ENCODE measurements around the gene SH3GL2.
A peak's percentile ranks its signal among the peaks of the same experiment; 100 is the strongest.

The SH3GL2 gene

DNA sequence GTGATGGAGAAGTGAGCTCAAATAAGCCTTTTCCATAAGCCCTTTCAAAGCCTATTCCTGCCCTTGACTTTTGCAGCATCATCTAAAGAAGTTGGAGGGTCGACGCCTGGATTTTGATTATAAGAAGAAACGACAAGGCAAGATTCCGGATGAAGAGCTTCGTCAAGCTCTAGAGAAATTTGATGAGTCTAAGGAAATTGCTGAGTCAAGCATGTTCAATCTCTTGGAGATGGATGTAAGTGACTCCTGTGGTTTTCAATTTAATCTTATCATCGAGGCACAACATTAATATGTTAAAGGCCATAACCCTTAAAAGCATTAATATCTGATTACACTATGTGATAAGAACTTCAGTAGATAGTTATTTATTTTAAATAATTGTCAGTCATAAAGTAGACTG lies 210.4 kb downstream of the SH3GL2 start:
- DNase-seq (ENCODE audit: low read depth, low spot score) = no peak

DNA sequence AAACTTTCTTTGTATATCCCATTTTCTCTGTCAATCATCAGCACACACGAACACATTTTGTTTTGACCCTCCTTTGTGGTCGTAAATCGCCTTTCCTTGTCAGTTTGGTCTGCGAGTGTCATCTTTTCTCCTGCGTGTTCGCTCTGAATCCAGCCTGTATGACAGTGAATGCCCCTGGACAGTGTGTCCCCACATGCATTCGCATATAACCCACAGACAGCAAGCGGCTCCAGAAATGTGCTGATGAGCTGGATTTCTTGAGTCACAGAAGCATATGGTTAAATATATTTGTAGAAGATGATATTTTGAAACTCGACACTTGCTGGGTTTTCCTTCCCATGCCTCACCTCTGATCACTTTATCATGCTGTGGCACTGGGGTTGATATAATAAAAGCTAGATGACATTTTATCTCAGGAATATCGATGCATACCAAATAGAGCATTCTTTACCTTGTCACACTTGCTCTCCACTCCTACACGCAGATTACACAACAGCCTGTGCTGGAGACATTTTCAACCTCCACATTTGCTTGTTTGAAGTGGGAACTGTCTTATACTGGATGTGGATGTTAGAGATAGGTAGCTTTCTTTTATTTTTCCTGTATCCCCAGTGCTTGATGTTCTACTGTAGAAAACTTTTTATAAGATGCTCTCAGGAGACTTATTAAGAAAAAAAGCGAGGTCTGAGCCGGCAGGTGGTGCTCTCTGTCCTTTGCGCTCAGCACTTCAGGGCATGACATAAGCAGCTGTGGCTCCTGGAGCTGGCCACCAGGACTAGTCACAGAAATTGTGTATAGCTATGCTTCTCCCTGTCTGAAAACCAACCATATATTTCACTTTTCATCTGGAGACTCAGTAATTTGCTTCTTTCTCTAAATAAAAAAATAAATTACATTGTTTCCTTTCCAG lies 215.1 kb downstream of the SH3GL2 start:
- H3K4me3 ChIP-seq (ENCODE audit: low read length) = no peak overlapping the region
- DNase-seq (ENCODE audit: low read depth, low spot score) = no peak

More for the DNA sequence above, 210.4 kb downstream of the SH3GL2 start:
- H3K4me3 ChIP-seq (ENCODE audit: low read length) = no peak overlapping the region

DNA sequence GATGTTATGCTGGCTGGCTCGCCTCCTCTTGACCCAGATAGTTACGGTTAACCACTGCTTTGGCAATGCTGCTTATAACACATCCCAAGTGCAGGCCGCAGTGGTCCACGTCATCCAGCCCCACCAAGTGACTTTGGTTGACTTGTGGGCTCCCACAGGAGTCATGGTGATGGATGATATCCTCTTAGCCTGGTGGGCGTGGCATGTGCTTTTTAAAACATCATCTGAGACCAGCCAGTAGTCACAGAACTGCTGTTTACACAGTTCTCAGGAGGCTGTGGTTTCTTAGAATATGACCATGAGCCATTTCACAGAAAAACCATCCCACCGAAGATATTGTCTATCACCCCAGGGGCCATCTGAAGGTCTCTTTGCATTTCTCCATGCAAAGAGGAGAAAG lies 216.9 kb downstream of the SH3GL2 start:
- no peak overlapping the region for H3K4me3 ChIP-seq (ENCODE audit: low read length)
- no peak for DNase-seq (ENCODE audit: low read depth, low spot score)

DNA sequence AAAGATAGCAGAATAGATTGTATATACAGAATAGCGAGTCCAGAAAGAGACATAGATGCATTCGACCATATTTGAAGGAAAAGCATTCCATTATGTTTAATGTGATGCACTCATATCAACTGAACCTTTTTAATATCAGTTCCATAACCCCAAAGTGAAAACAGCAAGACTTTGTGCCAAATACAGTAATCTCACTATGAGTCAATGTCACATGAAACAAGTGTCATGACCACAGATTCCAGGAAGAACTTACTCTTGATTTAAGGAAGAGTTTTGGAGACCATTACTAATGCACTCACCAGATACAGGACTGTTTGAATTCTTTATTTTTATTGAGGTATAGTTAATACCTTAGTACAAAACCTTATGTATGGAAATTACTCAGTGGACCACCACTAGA lies 220.5 kb downstream of the SH3GL2 start:
- H3K4me3 ChIP-seq (ENCODE audit: low read length) = no peak overlapping the region
- DNase-seq (ENCODE audit: low read depth, low spot score) = no peak

DNA sequence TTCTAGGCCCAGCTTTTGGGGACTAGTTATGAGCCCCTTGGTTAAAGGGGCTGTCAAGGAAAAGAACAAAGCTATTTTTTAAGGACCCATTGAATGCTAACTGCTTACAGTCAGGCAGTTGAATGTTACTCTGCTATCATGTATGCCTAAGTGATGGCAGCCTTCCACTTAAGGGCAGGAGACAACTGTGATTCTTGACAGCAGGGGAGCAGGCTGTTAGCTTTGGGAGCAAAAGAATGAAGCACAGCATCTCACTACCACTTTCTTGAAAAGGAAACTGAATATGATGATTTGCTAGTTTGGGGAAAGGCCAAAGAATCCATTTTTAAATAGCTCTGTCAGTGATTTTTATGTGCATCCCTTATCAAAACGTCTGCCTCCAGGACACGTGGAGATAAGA lies 221.6 kb downstream of the SH3GL2 start:
- no peak overlapping the region for H3K4me3 ChIP-seq (ENCODE audit: low read length)
- no peak for DNase-seq (ENCODE audit: low read depth, low spot score)

DNA sequence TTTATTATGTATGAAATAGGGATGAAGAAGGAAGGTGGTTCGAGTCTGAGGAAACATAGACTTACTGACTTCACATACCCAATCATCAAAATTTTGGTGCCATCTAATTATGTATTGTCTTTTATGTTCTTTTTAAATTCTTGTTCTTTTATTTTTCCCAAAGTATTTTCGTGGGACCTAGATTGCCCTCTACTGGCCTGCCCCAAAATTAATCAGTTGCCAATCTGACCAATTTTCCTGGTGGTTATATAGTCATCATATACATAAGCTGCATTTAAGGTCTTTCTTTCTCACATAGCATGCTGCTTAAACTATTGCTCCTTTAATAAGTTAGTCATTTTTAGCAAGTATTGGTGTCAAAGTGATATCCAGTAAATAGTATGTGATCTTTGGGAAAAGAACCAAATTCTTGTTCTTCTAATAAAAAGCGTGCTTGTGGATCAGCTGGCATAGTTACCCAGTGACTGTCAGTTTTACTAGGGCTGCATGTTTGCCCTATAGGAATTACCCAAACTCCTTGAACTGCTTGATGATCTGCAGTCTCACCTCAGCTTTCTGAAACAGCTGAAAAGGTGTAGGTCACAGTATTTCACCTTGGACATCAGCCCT lies 223.5 kb downstream of the SH3GL2 start:
- H3K4me3 ChIP-seq (ENCODE audit: low read length) = no peak overlapping the region
- peak; percentile 6 for DNase-seq (ENCODE audit: low read depth, low spot score)

DNA sequence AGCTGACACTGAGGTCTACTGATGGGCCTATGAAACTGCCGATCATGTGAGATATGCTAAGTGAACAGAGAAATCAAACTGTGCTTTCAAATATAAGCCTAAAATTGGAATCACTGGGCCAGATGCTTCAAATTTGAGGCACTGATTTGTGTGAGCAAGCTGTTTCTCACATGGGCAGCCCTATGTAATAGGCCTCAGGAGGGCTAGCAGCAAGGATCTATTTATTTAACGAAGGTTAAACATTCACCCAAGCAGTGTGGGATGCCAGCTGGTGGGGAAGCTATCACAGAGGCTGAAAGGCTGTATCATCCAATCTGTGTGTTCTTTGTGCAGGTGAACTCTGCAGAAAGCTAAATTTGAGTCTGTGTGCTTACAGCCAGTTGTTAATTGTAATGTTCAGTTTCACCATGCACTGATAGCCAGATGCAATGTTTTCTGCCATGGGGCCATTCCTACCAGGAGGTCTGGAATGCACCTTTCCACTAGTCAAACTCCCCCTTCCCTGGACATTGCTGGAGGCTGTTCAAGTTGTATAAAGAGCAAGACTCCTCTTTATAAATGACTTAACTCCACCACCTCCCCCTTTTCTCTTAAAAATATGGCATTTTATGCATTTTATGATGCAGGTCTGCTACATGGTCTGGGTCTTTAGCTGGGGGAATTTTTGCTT lies 228.9 kb downstream of the SH3GL2 start:
- H3K4me3 ChIP-seq (ENCODE audit: low read length) = no peak overlapping the region

DNA sequence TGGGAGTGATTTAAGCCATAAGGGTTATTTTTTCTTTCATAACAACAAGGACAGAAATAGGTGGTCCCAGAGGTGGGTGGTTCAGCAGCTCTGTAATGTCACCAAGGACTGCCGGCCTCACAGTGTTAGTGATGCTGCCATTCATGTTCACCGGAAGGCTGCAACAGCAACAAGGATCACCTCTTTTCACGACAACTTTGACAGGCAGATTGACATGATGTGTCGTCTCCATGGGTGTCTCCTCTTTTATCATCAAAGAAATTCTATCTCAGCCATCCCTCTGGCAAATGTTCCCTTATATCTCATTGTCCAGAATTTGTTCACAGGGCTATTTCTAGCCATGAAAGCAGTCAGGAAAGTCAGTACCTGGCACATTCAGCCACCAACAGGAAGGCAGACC lies 231.5 kb downstream of the SH3GL2 start:
- DNase-seq (ENCODE audit: low read depth, low spot score) = no peak
- H3K4me3 ChIP-seq (ENCODE audit: low read length) = no peak overlapping the region

More for the DNA sequence above, 228.9 kb downstream of the SH3GL2 start:
- no peak for DNase-seq (ENCODE audit: low read depth, low spot score)

DNA sequence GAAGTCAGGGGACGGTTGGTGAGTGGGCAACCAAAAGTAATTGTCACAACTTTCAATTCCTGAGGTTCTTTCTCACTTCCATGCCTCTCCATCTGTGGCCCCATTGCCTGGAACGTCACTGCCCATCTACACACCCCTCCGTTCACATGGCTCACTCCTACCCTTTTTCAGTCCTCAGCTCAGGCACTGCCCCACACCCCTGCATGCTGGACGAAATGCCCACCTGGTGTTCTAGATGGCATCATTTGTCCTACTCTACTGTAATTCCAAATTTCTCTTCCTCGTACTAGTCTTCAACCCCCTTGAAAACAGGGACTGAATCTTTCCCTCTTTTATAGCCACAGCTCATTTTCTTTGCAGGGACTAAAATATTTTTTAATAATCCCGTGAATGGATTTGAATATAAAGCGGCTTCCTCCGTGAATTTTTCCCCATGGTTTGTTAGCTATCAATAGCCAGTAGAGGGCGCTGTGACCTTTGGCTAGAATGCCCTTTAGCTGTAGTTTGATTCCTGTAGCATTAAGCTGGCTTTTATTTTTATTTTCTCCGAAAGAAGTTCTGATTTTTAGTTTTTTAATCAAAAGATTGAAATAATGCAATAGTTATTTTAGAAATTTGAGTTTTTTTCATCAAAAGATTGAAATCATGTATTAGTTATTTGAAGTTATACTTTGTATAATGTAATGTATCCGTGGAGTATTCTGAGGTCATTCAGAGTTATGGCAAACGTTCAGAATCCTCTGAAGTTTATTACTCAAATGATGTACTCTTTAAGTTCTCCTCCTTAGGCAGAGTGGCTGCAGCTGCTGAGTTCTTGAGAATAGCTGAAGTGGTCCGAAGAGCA lies 232.1 kb downstream of the SH3GL2 start:
- peak; percentile 45 for DNase-seq (ENCODE audit: low read depth, low spot score)
- H3K4me3 ChIP-seq (ENCODE audit: low read length) = no peak overlapping the region

DNA sequence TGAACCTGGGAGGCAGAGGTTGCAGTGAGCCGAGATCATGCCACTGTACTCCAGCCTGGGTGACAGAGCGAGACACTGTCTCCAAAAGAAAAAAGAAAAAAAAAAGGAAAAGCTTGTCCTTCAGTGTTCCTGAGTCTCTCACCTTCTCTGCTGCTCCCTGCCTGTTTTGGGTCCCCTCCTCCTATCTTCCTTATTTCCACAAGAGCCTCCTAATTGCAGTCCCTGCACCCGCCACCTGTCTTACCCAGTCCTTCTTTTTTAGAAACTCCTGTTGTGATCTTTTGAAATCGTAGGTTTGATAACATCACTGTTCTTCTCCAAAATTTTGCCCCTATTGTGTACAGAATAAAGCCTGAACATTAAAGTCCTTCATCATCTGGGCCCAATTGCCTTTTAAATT lies 234.9 kb downstream of the SH3GL2 start:
- DNase-seq (ENCODE audit: low read depth, low spot score) = no peak
- no peak overlapping the region for H3K4me3 ChIP-seq (ENCODE audit: low read length)

DNA sequence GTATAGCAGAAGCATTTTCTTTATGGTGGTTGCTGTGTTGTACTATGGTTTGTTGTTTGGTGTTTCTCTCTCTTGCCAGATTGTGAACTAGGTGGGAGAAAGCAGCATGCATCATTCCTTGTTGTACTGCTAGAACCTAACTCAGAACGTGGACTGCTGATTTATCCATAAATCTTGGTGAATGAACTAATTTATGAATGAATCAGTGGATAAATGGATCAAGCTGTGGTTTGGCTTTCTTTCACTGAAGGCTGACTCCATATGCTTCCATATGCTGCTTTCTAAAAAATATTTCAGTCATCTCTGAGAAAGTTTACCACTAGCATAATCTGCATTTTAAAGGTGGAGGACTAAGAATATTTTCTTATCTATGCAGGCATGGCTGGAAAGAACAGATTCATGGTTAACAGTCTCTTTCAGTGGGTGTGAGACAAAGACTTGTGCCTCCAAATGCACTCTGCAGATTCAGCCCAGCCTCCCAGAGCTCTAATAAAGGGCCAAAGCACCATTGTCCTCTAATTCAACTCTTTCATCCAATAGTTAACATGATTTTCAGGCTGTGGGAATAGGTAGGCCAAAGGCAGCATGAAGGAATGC lies 237.7 kb downstream of the SH3GL2 start:
- no peak overlapping the region for H3K4me3 ChIP-seq (ENCODE audit: low read length)
- DNase-seq (ENCODE audit: low read depth, low spot score) = no peak

DNA sequence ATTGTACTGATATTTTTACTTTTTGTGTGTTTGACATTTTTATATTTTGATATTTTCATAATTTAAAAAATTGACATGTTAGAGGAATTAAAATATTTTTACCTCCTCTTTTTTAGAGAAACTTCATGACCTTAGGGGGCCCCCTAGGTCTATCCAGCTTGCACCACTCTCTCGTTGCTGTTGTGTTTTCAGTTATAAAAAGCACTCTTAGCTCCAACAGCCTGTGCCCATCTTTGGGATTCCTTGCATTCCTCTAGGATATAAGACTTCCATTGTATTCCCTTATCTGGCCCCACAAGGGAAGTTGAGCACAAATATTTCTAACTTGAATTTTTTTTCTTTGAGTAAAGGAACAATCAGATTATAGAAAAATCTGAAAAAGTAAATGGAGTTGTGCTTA lies 245.3 kb downstream of the SH3GL2 start:
- no peak for DNase-seq (ENCODE audit: low read depth, low spot score)
- no peak overlapping the region for H3K4me3 ChIP-seq (ENCODE audit: low read length)

DNA sequence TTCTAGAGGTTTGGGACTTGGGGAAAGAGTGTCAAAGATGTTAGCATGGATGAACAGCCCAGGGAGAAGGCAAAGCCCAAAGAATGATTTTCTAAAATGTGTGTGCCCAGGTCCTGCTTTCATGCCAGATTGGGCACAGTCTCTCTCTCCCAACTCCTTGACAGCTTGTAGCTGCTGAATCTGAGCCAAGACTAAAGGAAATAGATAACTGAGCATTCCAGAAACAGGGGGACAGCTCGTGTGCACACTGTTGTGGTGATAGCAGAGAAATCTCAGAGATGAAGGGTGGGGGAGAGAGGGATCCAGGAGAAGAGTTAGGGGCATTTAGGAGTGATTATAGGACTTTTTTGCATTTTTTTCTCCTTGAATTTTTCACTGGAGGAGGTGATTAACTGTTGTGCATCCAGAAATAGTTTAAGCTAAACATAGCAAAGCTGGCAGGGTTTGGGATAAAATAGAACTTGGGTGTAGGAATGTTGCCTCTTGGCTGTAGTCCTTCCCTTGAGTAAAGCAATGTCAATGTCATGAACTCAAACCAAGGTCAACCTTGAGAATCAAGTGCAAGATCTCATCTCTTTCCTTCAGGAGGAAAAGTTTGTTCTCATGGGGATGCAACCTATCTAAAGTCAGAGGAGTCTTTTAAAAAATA lies 245.9 kb downstream of the SH3GL2 start:
- DNase-seq (ENCODE audit: low read depth, low spot score) = no peak
- no peak overlapping the region for H3K4me3 ChIP-seq (ENCODE audit: low read length)

DNA sequence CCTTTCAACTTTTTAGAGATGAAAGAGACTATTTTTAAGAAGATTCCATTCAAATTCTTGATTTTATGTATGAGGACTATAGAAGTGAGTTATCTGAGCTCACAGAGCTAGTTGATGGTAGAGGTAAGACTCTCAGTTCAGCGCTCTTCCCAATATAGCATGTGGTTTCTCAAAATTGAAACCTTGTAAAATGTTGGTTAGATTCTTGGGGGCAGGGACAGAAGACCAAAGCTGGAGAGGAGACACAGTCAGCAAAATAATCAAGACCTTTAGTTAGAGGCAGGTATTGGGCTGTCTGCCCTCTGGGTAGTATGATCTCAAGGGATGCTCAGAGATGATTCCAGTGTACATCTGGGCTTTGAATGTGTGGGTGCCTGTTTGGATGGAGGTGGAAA lies 246.4 kb downstream of the SH3GL2 start:
- no peak for DNase-seq (ENCODE audit: low read depth, low spot score)
- H3K4me3 ChIP-seq (ENCODE audit: low read length) = no peak overlapping the region

DNA sequence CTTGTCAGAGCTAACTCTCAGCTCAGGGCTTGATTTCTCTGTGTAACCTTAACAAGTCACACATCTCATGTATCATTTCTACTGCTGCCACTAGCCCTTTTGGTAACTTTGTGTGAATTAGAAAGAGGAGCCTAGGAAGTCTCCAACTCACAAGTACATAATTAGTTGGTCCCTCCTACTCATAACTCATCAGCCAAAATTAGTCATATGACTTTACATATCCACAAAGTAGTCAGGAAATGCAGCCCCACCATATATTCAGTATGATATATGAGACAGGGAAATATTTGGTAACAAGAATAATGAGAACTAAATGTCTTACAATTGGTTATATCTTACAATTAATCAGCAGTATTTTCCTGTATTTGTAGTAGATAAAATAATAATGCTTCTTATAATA lies 250.2 kb downstream of the SH3GL2 start:
- no peak for DNase-seq (ENCODE audit: low read depth, low spot score)
- no peak overlapping the region for H3K4me3 ChIP-seq (ENCODE audit: low read length)

DNA sequence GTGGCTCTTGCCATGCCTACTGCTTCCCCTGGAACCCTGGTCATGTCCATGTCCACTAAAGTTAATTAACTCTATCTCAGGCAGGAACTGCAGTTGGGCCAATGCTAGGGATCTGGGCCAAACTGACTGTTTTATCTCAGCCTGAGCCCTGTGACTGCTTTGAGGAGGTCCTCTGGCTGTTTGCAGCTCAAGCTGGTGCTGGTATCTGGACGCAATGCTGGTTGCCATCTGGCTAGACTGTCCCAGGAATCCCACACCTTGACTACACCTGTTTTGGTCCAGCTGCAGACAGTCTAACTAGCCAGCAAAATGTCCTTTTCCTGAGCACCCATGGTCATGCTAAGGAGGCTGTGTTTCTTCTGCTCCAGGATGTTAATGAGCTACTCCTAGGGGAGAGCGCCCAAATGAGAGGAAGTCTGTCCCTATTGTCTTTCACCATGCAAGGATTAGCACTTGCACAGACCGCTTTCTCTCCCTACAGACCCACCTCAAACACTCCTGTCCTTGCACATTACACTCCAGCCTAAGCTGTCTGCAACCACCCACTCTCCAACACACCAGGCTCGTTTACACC lies 251.0 kb downstream of the SH3GL2 start:
- no peak for DNase-seq (ENCODE audit: low read depth, low spot score)
- no peak overlapping the region for H3K4me3 ChIP-seq (ENCODE audit: low read length)

DNA sequence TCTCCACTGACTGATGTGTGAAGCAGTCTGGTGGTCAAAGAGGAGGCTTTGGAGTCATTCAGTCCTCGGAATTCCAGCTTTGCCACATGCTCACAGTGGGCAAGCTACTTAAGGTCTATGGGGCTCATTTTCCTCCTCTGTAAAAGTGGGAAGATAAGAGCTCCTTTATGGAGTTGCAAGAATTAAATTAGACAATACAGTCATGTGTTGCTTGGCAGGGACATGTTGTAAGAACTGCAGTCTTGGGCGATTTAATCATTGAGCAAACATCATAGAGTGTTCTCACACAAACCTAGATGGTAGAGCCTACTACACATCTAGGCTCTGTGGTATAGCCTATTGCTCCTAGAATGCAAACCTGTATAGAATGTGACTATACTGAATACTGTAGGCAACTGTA lies 253.9 kb downstream of the SH3GL2 start:
- no peak overlapping the region for H3K4me3 ChIP-seq (ENCODE audit: low read length)
- no peak for DNase-seq (ENCODE audit: low read depth, low spot score)

DNA sequence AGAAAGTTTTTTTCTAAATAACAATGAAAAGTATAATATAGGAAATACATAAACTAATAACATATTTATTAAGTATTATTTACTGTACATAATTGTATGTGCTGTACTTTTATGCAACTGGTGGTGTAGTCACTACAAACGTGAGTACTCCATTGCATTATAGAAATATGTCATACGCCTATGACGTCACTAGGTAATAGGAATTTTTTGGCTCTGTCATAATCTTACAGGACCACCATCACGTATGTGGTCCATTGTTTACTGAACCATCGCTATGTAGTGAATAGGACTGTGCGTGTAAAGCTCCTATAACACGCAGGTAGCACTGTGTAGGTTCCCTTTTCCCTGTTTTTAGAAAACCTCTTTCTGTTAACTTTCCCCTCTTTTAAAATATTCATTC lies 255.0 kb downstream of the SH3GL2 start:
- H3K4me3 ChIP-seq (ENCODE audit: low read length) = no peak overlapping the region

More for the DNA sequence above, 255.0 kb downstream of the SH3GL2 start:
- no peak for DNase-seq (ENCODE audit: low read depth, low spot score)

All from Jurkat, Clone E6-1 (cell line).